MM.1S (cell line): ENCODE data around the gene LMBR1.

Experiments used
- EZH2 ChIP-seq: fragments of 300-600 bp; sonication (generic); optimal IDR thresholded peaks from 2 replicates; pipeline ENCODE3; 2017; ENCODE audit warnings: low read depth, mild to moderate bottlenecking, antibody characterized with exemption, low read length, mixed read lengths
- EZH2phosphoT487 ChIP-seq: fragments of 300-600 bp; sonication (generic); IDR thresholded peaks from 2 replicates; pipeline ENCODE4 v1.6.1; 2018; ENCODE audit warnings: antibody characterized with exemption, low read length
- TF ChIP-seq, protein P1 (sequence below): fragments of 300-600 bp; sonication (generic); IDR thresholded peaks from 2 replicates; pipeline ENCODE4 v1.5.1; 2016; ENCODE audit warnings: antibody characterized with exemption, low read length, mixed read lengths

DNA sequence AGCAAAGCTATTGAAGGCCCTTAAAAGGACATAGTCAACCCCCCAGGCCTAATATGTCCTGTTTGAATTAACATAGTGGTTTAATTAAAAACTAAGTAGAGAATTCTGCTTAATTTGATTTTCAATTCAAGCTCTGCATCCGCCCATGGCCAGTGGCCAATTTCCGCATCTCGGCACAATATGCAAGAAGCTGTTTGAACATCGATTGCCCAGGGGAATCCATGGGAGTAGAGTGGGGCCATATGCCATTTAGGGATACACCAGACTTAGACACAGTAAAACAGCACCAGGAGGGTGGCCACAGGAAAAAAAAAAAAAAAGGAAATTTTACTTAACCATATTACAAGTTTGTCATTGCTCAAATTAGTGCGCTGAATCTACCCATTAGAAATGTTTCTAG is 100.4 kb downstream of the LMBR1 start:
- TF ChIP-seq EZH2phosphoT487 = no peak
- TF ChIP-seq, protein P1, sequence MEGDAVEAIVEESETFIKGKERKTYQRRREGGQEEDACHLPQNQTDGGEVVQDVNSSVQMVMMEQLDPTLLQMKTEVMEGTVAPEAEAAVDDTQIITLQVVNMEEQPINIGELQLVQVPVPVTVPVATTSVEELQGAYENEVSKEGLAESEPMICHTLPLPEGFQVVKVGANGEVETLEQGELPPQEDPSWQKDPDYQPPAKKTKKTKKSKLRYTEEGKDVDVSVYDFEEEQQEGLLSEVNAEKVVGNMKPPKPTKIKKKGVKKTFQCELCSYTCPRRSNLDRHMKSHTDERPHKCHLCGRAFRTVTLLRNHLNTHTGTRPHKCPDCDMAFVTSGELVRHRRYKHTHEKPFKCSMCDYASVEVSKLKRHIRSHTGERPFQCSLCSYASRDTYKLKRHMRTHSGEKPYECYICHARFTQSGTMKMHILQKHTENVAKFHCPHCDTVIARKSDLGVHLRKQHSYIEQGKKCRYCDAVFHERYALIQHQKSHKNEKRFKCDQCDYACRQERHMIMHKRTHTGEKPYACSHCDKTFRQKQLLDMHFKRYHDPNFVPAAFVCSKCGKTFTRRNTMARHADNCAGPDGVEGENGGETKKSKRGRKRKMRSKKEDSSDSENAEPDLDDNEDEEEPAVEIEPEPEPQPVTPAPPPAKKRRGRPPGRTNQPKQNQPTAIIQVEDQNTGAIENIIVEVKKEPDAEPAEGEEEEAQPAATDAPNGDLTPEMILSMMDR = no peak
- TF ChIP-seq EZH2 = no peak
